NT2/D1 (cell line): ENCODE measurements around the gene EPN2.

Experiments used
- SUZ12 ChIP-seq: IDR thresholded peaks from 2 replicates; pipeline ENCODE4 v1.6.1; 2011; ENCODE audit not compliant: insufficient read length, insufficient read depth; ENCODE audit errors: extremely low read depth
- YY1 ChIP-seq: IDR thresholded peaks from 2 replicates; pipeline ENCODE4 v1.6.1; 2011; ENCODE audit not compliant: insufficient read length, insufficient read depth

- TF ChIP-seq YY1: peak; percentile 55
- no peak for TF ChIP-seq SUZ12
Observed at GRCh38 chr17:19377602-19378415, 140.6 kb downstream of the EPN2 start.
